CD4-positive, alpha-beta T cell treated with Interleukin-17A for 4 hours (primary cell): ENCODE data around the gene KYAT1.
A peak's percentile ranks its signal among the peaks of the same experiment; 100 is the strongest.

Source experiments
- DNase-seq: peaks from one replicate; pipeline ENCODE4 v3.0.0-alpha.2; 2020; ENCODE audit warnings: mixed read lengths

KYAT1 gene

DNA sequence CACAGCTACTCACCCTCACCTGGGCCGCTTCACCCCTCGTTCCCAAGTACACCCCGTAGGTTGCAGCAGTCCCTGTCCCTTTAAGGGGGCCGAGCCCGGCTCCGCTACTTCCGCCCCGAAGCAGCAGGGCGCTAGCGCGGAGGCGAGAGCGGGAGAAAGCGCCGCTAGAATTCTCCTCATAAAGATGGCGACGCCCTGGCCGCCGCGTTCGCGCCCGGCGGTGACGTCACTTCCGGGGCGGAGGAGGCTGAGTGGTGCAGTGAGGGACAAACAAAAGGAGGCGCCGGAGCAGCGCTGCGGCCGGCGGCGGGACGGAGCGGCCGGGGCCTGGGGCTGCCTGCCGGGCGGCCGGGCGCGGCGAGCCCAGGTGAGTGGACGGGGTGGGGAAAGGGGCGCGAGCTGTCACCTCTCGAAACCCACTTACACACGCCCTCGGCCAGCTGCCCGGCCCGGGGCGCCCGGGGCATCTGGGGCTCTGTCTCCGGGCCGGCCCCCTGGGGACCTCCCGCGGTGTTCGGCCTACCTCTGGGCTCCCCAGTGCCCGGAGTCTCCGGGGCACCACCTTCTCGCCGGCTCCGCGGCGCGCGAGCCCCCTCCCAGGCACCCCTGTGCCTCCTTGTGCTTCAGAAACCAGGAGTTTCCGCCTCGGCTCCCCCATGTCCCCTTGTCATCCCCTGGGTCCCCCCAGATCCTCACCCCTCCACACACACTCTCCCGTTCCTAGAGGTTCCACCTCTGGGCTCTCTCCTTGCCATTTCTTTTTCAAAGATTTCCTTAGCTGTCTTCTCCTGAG lies at the start of gene KYAT1, which contains the start of gene LRRC8A:
Gene KYAT1, minus strand, starts transcription at position 67 of the 793 bp plus-strand sequence. CDS start 36,545 bp downstream, outside the sequence.
Gene LRRC8A, plus strand, starts transcription at position 250 of the 793 bp plus-strand sequence. CDS start 25,032 bp downstream, outside the sequence.
- peak; percentile 99 for DNase-seq

DNA sequence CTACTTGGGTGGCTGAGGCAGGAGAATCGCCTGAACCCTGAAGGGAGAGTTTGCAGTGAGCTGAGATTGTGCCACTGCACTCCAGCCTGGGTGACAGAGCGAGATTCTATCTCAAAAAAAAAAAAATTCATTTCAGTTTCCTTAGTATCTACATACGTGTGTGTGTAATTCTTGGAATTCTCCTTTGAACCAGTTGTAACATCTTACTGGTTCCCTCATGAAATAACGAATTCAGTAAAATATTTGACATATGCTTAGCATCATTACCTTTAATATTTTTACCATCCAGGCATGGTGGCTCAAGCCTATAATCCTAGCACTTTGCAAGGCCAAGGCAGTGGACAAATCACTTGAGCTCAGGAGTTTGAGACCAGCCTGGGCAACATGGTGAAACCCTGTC lies 47.8 kb upstream of the KYAT1 start:
- DNase-seq, result no peak

DNA sequence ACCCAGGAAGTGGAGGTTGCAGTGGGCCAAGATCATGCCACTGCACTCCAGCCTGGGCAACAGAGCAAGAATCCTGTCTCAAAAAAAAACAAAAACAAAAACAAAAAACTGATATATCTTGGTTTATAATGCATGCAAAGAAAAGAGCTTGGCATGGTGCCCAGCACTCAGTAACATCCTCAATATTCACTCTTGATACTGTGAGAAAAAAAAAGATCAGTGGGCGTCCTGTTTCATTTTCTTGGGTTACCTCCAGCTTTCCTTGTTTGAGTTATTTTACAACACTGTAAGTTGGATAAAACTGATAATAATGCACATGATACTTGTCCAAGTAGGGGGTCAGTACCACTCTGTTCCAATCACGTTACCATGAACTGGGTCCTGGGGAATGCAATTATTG lies 46.9 kb upstream of the KYAT1 start:
- DNase-seq, result no peak

DNA sequence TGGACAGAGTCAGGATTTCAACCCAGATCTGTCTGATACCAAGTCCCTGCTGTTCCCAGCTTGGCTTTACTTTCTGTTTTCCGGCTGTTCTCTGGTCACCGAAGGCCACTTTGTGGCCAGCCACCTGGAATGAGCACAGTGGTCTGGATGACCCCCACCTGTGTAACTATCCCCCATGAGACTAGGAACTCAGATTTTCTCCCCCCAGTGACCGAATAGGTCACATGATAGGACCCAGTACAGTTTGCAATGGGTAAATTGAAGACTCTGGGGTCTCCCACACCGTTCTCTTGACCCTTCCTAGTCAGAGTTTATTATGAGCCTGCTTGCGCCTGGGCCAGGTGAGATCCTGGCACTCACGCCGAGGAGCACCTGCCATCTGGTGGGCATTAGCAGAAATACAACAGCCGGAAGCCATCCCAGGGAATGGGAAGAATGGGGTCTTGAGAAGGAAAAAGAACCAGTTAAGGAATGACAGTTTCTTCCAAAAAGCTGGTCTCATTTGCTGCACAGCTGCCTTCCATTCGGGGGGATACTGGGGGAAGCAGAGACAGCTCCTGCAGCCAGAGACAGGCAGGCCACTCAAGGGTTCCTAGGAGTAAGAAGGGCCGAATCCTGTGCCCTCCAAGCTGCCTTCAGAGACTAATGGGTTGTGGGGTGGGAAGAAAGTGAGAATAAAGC lies 46.1 kb upstream of the KYAT1 start:
- peak; percentile 69 for DNase-seq

DNA sequence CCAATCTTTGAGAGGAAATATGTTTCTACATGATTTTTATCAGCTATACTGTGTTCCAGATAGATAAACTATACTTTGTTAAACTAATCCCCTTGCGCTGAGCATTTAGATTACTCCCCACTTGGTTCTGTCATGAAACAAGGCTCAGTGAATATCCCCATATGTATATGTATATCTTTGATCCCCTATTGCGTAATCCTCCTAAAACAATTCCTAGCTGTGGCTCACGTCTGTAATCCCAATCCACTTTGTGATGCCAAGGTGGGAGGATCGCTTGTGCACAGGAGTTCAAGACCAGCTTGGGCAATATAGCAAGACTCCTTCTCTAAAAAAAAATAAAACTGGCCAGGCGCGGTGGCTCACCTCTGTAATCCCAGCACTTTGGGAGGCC lies 41.7 kb upstream of the KYAT1 start:
- DNase-seq, result no peak

DNA sequence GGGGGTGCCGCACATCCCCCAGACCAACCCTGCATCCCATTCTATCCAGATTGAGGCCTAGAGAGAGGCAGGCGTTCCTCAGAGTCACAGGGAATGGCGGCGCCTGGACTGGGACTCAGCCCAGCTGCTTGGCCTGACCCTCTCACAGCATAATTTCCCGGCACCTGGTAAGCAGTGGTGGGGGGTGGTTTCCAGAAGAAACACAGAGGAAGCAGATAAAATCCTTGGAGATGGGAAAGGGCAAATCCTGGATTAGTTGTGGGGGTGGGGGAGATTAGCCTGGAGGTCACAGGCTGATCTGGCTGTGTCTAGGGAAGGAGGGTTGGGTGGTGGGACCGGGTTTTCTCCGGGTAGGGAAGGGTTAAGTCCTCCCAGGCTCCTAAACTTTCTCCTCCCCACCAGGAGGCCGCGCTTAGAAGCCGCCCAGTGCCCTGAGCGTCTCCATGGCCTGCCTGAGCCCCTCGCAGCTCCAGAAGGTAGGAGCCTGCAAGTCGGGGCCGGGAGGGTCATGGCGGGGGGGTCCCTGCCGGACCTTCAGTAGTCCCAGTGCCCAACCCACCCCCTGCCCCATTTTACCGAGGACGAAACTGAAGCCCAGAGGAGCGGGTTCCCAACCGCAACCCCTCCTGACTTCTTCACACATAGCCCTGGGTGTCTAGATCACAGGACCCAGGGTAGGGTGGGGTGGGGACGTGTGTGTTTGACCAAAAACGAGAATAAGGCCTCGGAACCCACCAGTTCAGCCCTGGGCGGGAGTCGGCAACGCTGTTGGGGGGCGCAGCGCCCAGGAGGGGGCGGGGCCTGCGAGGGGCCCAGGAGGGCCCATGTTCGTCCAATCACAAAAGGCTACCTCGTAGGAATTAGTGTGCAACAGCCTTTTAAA lies 40.4 kb upstream of the KYAT1 start:
- DNase-seq, result no peak

DNA sequence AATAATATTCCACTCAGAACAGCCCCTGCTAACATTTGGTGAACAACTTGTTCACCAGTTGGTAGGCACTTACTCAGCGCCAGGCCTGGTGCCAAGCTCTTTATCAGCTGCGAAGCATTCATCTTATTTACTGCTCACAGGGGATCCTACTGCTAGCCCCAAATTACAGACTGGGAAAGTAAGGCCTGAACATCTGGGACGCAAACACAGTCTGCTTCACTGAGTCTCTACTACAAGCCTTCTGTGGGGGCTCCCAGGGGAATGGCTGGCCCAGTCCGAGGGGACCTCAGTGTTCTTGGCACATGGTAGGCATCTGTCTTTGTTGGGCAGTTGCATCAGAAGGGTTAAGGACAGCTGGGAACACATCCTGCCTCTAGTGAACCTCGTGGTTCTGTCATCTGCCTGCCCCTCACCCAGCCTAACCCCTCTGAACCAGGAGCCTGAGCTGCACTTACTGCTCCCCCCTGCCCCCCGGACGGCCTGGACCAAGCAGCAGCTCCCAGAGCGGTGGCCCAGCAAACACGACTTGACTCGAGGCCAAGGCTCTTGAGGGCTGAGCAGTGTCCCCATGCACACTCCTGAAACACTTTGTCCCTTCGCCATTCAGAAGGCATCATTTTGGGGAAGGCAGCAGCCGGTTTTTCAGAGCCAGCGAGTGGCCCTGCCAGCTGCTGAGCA lies 38.8 kb upstream of the KYAT1 start, which contains the start of gene PHYHD1:
Gene PHYHD1, plus strand, starts transcription at position 602 of the 678 bp plus-strand sequence. CDS start 1,342 bp downstream, outside the sequence.
- DNase-seq, result no peak

DNA sequence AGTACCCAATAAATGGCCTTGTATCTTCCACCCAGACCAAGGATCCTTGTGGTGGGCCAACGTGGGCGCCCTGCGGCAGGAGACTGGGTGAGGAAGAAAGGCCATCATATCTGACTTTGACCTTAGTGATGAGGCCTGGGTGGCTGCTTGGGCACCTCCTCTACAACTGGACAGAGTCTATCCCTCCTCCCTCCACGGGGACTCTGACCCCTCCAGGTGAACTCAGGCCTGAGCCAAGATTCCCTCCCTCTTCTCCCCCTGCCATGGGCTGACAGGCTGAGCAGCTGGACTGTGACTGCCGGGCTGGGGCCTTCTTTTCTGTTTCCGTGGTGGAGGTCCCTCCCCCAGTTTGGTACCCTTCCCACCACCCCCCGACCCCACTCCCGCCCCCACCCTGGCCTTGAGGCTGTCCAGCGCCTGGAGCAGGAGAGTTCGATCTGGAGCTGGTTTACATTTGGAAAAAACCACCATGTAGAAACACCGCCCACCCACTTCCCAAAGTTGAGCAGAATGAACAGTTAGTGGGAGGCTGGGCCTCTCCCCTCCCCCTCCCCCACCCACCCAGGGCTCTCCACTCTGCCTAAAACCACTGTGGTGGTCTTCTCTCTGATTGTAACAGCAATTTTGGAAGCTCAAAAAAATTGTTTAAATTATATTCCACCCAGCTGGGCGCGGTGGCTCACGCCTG lies 37.8 kb upstream of the KYAT1 start:
- no peak for DNase-seq

DNA sequence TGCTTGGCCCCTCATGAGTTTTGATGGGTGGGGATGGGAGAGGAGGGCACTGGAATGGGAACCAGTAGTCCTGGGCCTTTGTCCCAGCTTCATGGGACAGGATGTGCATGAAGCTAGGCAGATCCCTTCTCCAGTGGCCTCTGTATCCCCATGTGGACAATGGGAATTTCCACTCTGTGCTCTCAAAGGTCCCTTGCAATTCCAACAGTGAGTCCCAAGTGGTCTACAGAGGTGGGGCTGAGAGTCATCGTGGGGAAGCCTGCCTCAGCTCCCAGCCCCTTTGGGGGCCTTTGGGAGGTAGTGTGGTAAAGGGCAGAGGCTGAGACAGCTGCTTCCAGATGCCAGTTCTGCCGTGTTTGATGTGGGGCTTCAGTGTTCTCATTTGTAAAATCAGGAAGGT lies 37.2 kb upstream of the KYAT1 start:
- DNase-seq, result no peak

DNA sequence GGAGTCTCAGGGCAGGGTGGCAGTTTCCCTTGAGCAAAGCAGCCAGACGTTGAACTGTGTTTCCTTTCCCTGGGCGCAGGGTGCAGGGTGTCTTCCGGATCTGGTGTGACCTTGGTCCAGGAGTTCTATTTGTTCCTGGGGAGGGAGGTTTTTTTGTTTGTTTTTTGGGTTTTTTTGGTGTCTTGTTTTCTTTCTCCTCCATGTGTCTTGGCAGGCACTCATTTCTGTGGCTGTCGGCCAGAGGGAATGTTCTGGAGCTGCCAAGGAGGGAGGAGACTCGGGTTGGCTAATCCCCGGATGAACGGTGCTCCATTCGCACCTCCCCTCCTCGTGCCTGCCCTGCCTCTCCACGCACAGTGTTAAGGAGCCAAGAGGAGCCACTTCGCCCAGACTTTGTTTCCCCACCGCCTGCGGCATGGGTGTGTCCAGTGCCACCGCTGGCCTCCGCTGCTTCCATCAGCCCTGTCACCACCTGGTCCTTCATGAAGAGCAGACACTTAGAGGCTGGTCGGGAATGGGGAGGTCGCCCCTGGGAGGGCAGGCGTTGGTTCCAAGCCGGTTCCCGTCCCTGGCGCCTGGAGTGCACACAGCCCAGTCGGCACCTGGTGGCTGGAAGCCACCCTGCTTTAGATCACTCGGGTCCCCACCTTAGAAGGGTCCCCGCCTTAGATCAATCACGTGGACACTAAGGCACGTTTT lies 35.5 kb upstream of the KYAT1 start:
- no peak for DNase-seq

DNA sequence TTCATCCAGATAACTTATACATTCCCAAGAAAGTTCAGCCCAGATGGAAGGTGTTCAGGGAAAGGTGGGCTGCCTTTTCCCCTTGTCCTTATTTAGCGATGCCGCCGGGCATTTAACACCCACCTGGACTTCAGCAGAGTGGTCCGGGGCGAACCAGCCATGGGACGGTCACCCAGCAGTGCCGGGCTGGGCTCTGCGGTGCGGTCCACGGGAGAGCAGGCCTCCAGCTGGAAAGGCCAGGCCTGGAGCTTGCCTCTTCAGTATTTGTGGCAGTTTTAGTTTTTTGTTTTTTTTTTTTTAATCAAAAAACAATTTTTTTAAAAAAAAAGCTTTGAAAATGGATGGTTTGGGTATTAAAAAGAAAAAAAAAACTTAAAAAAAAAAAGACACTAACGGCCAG lies 35.0 kb upstream of the KYAT1 start:
- DNase-seq, result no peak

DNA sequence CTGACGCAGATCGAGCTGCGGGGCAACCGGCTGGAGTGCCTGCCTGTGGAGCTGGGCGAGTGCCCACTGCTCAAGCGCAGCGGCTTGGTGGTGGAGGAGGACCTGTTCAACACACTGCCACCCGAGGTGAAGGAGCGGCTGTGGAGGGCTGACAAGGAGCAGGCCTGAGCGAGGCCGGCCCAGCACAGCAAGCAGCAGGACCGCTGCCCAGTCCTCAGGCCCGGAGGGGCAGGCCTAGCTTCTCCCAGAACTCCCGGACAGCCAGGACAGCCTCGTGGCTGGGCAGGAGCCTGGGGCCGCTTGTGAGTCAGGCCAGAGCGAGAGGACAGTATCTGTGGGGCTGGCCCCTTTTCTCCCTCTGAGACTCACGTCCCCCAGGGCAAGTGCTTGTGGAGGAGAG lies 34.5 kb upstream of the KYAT1 start:
- no peak for DNase-seq

DNA sequence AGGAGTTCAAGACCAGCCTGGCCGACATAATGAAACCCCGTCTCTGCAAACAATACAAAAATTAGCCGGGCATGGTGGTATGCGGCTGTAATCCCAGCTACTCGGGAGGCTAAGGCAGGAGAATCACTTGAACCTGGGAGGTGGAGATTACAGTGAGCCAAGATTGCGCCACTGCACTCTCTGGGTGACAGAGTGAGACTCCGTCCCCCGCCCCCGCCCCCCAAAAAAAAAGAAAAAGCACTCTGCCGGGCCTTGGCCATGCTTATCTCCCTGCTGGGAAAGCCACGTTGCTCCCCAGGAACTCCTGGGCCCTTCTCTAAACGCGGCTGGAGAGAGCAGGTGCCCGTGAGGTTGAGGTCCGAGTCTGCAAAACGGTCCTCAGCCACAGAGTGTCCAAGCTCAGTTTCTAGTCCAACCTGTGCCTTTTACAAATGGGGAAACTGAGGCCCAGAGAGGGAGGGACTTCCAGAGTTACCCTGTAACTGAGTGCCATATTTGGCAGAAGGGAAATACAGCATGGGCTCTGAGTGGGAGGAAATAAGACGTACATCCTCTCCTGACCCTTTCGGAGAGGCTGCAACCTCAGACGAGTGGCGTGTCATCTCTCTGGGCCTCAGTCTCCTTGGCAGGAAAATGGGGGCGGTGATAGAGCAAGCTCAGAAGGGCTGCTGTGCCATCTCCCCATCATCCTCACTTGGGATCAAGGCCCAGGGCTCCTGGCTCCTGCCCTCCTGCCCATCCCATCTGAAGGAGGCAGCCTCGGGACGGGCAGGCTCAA lies 32.4 kb upstream of the KYAT1 start:
- DNase-seq, result no peak

DNA sequence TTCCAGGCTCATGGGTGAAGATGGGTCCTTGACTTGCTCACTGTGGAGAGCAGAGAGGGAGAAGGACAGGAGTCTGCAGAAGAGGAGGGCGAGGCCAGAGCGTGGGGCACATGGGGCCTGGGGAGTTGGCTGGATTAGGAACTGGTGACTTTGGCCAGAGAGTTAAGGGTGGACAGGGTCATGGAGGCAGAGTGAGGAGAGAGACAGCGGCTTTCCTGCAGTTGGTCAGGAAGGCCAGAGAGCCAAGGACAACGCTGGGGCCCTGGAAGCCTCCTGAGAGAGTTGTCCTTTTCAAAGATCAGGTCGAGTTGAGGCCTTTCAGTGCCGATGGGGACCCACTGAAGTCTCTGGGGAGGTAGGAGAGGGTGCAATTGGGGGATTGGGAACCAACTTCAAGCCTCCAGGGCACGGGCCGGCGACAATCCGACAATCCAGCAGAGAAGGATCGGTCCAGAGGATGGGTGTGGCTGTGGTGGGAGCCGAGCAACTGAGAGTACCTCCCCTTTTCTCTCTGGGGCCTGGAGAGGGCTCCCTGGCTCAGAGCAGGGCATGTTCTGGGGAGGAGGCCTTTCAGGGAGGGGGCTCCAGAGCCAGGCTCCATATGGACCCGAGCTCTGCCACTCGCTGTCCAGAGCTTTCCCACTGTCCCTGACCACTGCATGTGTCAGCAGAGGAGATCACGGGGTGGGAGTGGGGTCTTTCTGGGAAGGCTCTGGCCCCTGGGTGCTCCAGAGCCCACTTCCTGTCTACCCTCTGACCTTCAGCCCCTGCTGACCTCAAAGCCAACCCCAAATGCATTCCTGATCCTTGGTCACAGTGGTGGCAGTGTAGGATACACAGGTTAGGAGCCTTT lies 31.5 kb upstream of the KYAT1 start:
- no peak for DNase-seq

DNA sequence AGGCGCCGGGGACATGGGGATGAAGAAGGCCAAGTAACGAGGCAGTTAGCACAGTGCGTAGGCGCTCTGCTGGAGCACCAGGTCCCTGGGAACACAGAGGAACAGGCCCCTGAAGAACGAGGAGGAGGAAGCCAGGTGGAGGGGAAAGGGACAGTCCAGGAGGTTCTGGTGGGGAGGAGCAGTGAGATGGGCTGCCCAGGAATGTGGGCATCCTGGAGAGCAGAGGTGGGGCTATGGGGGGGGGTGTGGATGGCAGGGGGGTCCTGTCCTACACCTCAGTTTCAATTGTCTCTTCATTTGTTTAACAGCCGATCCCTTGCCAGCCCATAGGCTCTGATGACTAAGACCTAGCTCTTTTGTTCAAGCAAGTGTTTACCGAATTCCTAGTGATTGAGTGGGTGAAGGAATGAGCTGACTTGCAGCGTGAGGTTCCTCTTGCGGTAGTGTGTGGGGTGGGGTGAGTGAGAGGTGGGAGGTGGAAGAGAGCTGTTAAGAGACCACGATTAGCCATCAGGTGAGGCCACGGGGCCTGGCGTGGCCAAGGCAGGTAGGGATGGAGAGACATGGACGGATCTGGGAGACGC lies 30.6 kb upstream of the KYAT1 start:
- DNase-seq, result no peak

DNA sequence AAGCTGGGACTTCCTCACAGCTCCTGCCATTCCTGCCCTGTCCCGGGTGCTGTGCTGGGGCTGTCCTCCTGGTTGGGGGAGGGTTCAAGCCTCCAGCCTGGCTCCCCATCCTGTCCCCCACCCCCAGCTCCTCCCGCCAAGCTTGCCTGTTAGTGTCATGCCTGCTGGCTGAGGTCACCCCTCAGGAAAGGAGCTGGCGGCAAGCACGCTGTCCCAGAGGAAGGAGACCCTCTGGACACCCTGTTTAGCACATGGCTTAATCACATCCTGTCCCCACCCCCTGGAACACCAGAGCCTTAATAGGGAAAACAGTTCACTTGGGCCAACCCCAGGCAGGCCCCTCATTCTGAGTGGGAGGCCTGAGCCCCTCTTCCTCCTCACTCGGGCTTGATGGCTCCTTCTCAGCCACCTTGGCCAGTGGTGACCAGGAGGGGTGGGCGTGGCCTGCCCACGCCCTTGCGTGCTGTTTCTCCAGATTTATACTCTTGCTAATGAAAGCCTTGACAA lies 29.8 kb upstream of the KYAT1 start:
- no peak for DNase-seq

DNA sequence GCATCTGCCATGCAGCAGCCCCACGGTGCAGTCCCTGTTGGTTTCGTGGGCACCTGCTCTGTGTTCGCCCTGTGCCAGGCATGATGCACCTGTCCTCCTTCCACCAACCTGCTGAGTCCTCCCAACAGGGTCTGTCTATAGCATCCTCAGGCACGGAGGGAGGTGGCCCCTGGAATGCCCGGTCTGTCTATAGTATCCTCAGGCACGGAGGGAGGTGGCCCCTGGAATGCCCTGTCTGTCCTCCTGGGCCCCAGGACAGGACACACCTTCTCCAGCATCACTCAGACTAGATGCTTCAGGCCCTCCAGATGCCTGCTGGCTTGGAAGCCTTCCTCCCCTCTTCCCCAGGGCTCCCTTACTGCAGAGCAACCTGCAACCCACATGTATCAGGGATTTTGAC lies 29.2 kb upstream of the KYAT1 start:
- DNase-seq, result no peak

DNA sequence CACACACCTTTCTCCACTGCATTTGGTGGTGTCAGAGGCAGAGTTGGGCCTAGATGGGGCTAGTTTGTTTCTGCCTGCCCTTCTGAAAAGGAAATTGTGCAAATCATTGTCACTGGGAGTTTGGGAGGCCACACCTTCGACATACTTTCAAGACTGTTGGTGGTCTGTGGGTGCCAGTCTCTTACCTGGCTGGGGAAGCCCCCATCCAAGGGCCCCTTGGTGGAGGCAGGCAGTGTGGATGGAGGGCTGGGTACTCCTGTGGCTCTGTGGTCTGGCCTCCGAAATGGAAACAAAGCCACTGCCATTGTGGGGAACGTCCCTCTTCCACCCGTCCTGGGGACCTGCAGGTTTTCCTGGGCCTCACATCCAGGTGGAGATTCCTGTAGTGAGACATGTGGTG lies 28.1 kb upstream of the KYAT1 start:
- no peak for DNase-seq

DNA sequence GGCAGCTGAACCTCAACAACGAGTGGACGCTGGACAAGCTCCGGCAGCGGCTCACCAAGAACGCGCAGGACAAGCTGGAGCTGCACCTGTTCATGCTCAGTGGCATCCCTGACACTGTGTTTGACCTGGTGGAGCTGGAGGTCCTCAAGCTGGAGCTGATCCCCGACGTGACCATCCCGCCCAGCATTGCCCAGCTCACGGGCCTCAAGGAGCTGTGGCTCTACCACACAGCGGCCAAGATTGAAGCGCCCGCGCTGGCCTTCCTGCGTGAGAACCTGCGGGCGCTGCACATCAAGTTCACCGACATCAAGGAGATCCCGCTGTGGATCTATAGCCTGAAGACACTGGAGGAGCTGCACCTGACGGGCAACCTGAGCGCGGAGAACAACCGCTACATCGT lies 26.6 kb upstream of the KYAT1 start:
- no peak for DNase-seq
